Uterus (tissue), 2 donors: ENCODE data around the gene SMAD4.

ENCODE experiments used
- CTCF ChIP-seq, 4 experiments: fragments of 200-600 bp in 2 of 4; fragments of 450-650 bp in 2 of 4; sonication (generic) in 2 of 4; IDR thresholded peaks; one replicate each; pipeline ENCODE4 v1.5.1; 2016 to 2019; ENCODE audit warnings: antibody characterized with exemption in 4 of 4, mild to moderate bottlenecking in 2 of 4, moderate library complexity in 1 of 4
- POLR2A ChIP-seq, 2 donors: fragments of 450-650 bp; IDR thresholded peaks; one replicate each; pipeline ENCODE4 v1.6.1; 2016; ENCODE audit warnings: antibody characterized with exemption in 2 of 2, mild to moderate bottlenecking in 1 of 2, moderate library complexity in 1 of 2

DNA sequence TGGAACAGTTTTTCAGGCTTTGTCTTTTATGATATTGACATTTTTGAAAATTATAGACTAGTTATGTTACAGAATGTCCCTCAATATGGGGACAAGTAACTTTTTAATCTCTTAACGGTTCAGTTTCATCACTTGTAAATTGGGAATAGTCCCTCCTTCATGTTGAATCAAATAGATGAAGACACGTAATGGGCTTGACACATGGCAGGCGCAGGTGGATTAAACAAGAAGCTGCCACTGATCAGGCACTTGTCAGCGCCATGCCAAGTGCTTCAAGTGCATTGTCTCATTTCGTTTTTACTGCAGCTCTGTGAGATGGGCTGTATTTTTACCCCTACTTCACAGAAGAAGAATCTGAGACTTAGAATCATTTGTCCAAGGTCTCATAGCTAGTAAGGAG, 9.5 kb upstream of the SMAD4 start:
- TF ChIP-seq CTCF (IDR thresholded peaks at IDR 0.05), result no peak
- no peak for TF ChIP-seq POLR2A (IDR thresholded peaks at IDR 0.05)
